ENCODE results near the gene RNF4. TPM values are rescaled to one million over a fixed set of nuclear protein-coding genes. Genes with fewer than 3 reads are reported as not detected.

The RNF4 gene
- total RNA-seq, 1 experiment from 2014 or later: 92.0 TPM

GRCh38 chr4:2501034-2501594 lies 32.2 kb downstream of the RNF4 start:
- Histone ChIP-seq H2AK5ac (ENCODE audit: insufficient read length, low read length) (no peak overlapping the region), H3K4ac (ENCODE audit: low read depth, low read length) (no peak overlapping the region), H2BK20ac (ENCODE audit: low read depth, low read length, poor library complexity, severe bottlenecking) (no peak overlapping the region), H3K79me2 (ENCODE audit: insufficient read depth, low read length) (peaks cover 1% of the 10 kb centered on the region), H4K5ac (ENCODE audit: insufficient read length, low read depth, low read length) (no peak overlapping the region), H4K8ac (replicated peaks; ENCODE audit: insufficient read length, low read depth, low read length) (no peak overlapping the region), H2BK12ac (ENCODE audit: insufficient read length, low read depth, low read length) (no peak overlapping the region), H3K23ac (ENCODE audit: insufficient read length, low read depth, low read length) (no peak overlapping the region), H3K14ac (ENCODE audit: insufficient read depth, low read length) (no peak overlapping the region), H3T11ph (ENCODE audit: low read length) (no peak overlapping the region), H3K9ac (ENCODE audit: extremely low read depth, insufficient read length, low read length) (no peak overlapping the region), H3K9me3 (ENCODE audit: control insufficient read depth, low read depth, low read length) (no peaks in the 10 kb centered on the region), H3K4me1 (ENCODE audit: insufficient read depth, low read length) (no peaks in the 10 kb centered on the region), H3K27ac (ENCODE audit: insufficient read length, low read depth, low read length) (no peak overlapping the region), H3K79me1 (ENCODE audit: insufficient read depth, low read depth, low read length, poor library complexity, severe bottlenecking) (no peaks in the 10 kb centered on the region), H3K18ac (ENCODE audit: insufficient read length, low read depth, low read length) (no peak overlapping the region), H3K27me3 (ENCODE audit: insufficient read depth, low read length) (no peaks in the 10 kb centered on the region), H3K23me2 (ENCODE audit: insufficient read length, low read depth, low read length, poor library complexity, severe bottlenecking) (no peaks in the 10 kb centered on the region), H2BK5ac (ENCODE audit: insufficient read length, low read length) (no peak overlapping the region), H4K91ac (ENCODE audit: insufficient read length, low read depth, low read length) (no peak overlapping the region), H2BK120ac (ENCODE audit: low read depth, low read length, poor library complexity, severe bottlenecking) (no peak overlapping the region), H2BK15ac (ENCODE audit: low read depth, low read length) (no peak overlapping the region), H3K4me2 (ENCODE audit: insufficient read depth, insufficient read length, low read length) (no peak overlapping the region), H2AFZ (ENCODE audit: low read length) (no peak overlapping the region), H3K56ac (ENCODE audit: insufficient read length, low read depth, low read length) (no peak overlapping the region), H4K20me1 (ENCODE audit: control insufficient read depth, insufficient read depth, insufficient read length) (no peaks in the 10 kb centered on the region)
- WGBS (ENCODE audit: extremely low coverage, insufficient read length, low lambda C conversion rate): no CpG with 5 or more reads among the region's 7 CpGs
- TF ChIP-seq, protein P1, sequence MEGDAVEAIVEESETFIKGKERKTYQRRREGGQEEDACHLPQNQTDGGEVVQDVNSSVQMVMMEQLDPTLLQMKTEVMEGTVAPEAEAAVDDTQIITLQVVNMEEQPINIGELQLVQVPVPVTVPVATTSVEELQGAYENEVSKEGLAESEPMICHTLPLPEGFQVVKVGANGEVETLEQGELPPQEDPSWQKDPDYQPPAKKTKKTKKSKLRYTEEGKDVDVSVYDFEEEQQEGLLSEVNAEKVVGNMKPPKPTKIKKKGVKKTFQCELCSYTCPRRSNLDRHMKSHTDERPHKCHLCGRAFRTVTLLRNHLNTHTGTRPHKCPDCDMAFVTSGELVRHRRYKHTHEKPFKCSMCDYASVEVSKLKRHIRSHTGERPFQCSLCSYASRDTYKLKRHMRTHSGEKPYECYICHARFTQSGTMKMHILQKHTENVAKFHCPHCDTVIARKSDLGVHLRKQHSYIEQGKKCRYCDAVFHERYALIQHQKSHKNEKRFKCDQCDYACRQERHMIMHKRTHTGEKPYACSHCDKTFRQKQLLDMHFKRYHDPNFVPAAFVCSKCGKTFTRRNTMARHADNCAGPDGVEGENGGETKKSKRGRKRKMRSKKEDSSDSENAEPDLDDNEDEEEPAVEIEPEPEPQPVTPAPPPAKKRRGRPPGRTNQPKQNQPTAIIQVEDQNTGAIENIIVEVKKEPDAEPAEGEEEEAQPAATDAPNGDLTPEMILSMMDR (conservative IDR thresholded peaks at IDR 0.05): no peak
- peaks cover 48 to 84% (median 69%) of the 10 kb centered on the region in 3 experiments for H3K36me3 Mint-ChIP-seq (ENCODE audit: insufficient read depth in 1 of 3, low read depth in 3 of 3)
- H3K9me3 Mint-ChIP-seq: no peaks in the 10 kb centered on the region
- no peaks in the 10 kb centered on the region for H3K4me1 Mint-ChIP-seq
- peak overlapping the region in 2 of 3 experiments; percentile 65 to 93; a peak in 3 of 7 replicates for H3K27ac Mint-ChIP-seq
- H3K27me3 Mint-ChIP-seq (ENCODE audit: low read depth): no peaks in the 10 kb centered on the region
- no peak overlapping the region for H3K4me3 Mint-ChIP-seq
- DNase-seq: no peak
